Measurements from ENCODE around the gene ANKRD28. TPM values are rescaled to one million over a fixed set of nuclear protein-coding genes. Genes with fewer than 3 reads are reported as not detected.

ANKRD28 gene
- total RNA-seq, 4 donors from 2014 or later = 20.0 to 86.8 (median 37.6) TPM

- no peak for DNase-seq
- TF ChIP-seq POLR2A (IDR thresholded peaks at IDR 0.05) (no peak), CTCF (IDR thresholded peaks at IDR 0.05) (no peak)
- Histone ChIP-seq H3K27me3 (no peaks in the 10 kb centered on the region), H3K9me3 (no peaks in the 10 kb centered on the region), H3K27ac (peak overlapping the region; percentile 85 to 95), H3K36me3 (no peaks in the 10 kb centered on the region), H3K4me1 (peaks cover 0 to 10% of the 10 kb centered on the region in 2 donors), H3K4me3 (peak overlapping the region; percentile 34 to 39)
- intact Hi-C loops (cut with DNase I; ENCODE audit: low total_unique reads) = no loop called here
Observed at GRCh38 chr3:15796771-15797641, 773 bp downstream of the ANKRD28 start.

- H3K27me3 ChIP-seq = no peaks in the 10 kb centered on the region
- peak overlapping the region; percentile 85 to 95 for H3K27ac ChIP-seq
- peaks cover 0 to 10% of the 10 kb centered on the region in 2 donors for H3K4me1 ChIP-seq
- intact Hi-C loops (cut with DNase I; ENCODE audit: low total_unique reads) = no loop called here
- DNase-seq = no peak
- TF ChIP-seq POLR2A (IDR thresholded peaks at IDR 0.05) = no peak
- no peak for TF ChIP-seq CTCF (IDR thresholded peaks at IDR 0.05)
- no peaks in the 10 kb centered on the region for H3K9me3 ChIP-seq
- H3K36me3 ChIP-seq = no peaks in the 10 kb centered on the region
- peak overlapping the region; percentile 34 to 39 for H3K4me3 ChIP-seq
Observed at GRCh38 chr3:15796331-15796730, 1.4 kb downstream of the ANKRD28 start.

GRCh38 chr3:15795651-15796308, 2.0 kb downstream of the ANKRD28 start:
- intact Hi-C loops (cut with DNase I; ENCODE audit: low total_unique reads) = no loop called here
- peak overlapping the region; percentile 85 to 95 for H3K27ac ChIP-seq
- DNase-seq = no peak
- no peak for TF ChIP-seq CTCF (IDR thresholded peaks at IDR 0.05)
- TF ChIP-seq POLR2A (IDR thresholded peaks at IDR 0.05) = no peak
- H3K4me1 ChIP-seq = peaks cover 0 to 10% of the 10 kb centered on the region in 2 donors
- H3K4me3 ChIP-seq = peak overlapping the region; percentile 34 to 39
- H3K36me3 ChIP-seq = no peaks in the 10 kb centered on the region
- H3K27me3 ChIP-seq = no peaks in the 10 kb centered on the region
- no peaks in the 10 kb centered on the region for H3K9me3 ChIP-seq

GRCh38 chr3:15794842-15795650, 2.7 kb downstream of the ANKRD28 start:
- DNase-seq = no peak
- Histone ChIP-seq H3K27me3 (no peaks in the 10 kb centered on the region), H3K27ac (peak overlapping the region; percentile 85 to 95), H3K9me3 (no peaks in the 10 kb centered on the region), H3K4me1 (peaks cover 0 to 10% of the 10 kb centered on the region in 2 donors), H3K36me3 (no peaks in the 10 kb centered on the region), H3K4me3 (peak overlapping the region; percentile 34 to 39)
- intact Hi-C loops (cut with DNase I; ENCODE audit: low total_unique reads) = no loop called here
- TF ChIP-seq POLR2A (IDR thresholded peaks at IDR 0.05) (no peak), CTCF (IDR thresholded peaks at IDR 0.05) (no peak)

All from uterus (tissue), 4 donors.